ENCODE results near the gene KSR2.

DNA sequence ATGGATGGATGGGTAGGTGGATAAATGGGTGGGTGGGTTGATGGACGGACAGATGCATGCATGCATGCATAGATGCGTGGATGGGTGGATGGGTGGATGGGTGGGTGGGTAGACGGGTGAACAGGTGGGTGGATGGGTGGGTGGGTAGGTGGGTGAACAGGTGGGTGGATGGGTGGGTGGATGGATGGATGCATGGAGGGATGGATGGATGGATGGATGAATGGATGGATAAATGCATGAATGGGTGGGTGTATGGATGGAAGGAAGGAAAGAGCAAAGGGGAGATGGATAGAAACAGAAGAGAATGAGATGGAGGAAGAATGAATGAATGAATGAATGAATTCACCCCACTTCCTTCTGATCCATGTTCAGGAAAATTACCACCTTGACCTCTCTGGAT lies 143.0 kb downstream of the KSR2 start:
- TF ChIP-seq POLR2A (IDR thresholded peaks at IDR 0.05; ENCODE audit: low read depth, low read length) (no peak), POLR2AphosphoS5 (IDR thresholded peaks at IDR 0.05; ENCODE audit: low read depth, low read length) (no peak), TAF1 (IDR thresholded peaks at IDR 0.05; ENCODE audit: borderline replicate concordance, low read depth, low read length) (no peak)

All from GM12892 (cell line).